Activated CD4-positive, CD25-positive, alpha-beta regulatory T cell treated with anti-CD3 and anti-CD28 coated beads, Interleukin-2, amount 50 U/mL, for 72 hours (primary cell): Measurements from ENCODE around the gene DDHD1.

Source experiments
- DNase-seq: peaks from one replicate; pipeline ENCODE4 v3.0.0; 2021

Gene DDHD1

GRCh38 chr14:53027562-53027961 lies 125.6 kb downstream of the DDHD1 start:
- DNase-seq = no peak

GRCh38 chr14:53027041-53027440 lies 126.1 kb downstream of the DDHD1 start:
- no peak for DNase-seq

GRCh38 chr14:53023325-53023724 lies 129.8 kb downstream of the DDHD1 start:
- DNase-seq = no peak

- DNase-seq = no peak
Observed at GRCh38 chr14:53022593-53022992, 130.5 kb downstream of the DDHD1 start.

- DNase-seq = no peak
Observed at GRCh38 chr14:53020193-53020932, 132.8 kb downstream of the DDHD1 start.

- DNase-seq = no peak
Observed at GRCh38 chr14:53019406-53019805, 133.7 kb downstream of the DDHD1 start.

- DNase-seq = no peak
Observed at GRCh38 chr14:53017837-53018236, 135.3 kb downstream of the DDHD1 start.

- no peak for DNase-seq
Observed at GRCh38 chr14:53016919-53017318, 136.2 kb downstream of the DDHD1 start.

- no peak for DNase-seq
Observed at GRCh38 chr14:53016491-53016890, 136.6 kb downstream of the DDHD1 start.

- DNase-seq = no peak
Observed at GRCh38 chr14:53011053-53011462, 142.1 kb downstream of the DDHD1 start.

- DNase-seq = no peak
Observed at GRCh38 chr14:53010193-53011040, 142.7 kb downstream of the DDHD1 start.

GRCh38 chr14:53006931-53007562 lies 146.1 kb downstream of the DDHD1 start:
- no peak for DNase-seq

- DNase-seq = no peak
Observed at GRCh38 chr14:53004976-53005375, 148.1 kb downstream of the DDHD1 start.

GRCh38 chr14:53003776-53004175 lies 149.3 kb downstream of the DDHD1 start:
- no peak for DNase-seq

- no peak for DNase-seq
Observed at GRCh38 chr14:53002576-53002975, 150.5 kb downstream of the DDHD1 start.

- DNase-seq = no peak
Observed at GRCh38 chr14:53001787-53002378, 151.2 kb downstream of the DDHD1 start.

GRCh38 chr14:52998376-52999015 lies 154.6 kb downstream of the DDHD1 start:
- no peak for DNase-seq

GRCh38 chr14:52996493-52996892 lies 156.6 kb downstream of the DDHD1 start:
- DNase-seq = no peak

GRCh38 chr14:52995998-52996397 lies 157.1 kb downstream of the DDHD1 start:
- no peak for DNase-seq

GRCh38 chr14:52992236-52992870 lies 160.8 kb downstream of the DDHD1 start:
- no peak for DNase-seq

- no peak for DNase-seq
Observed at GRCh38 chr14:52988139-52988538, 165.0 kb downstream of the DDHD1 start.

- no peak for DNase-seq
Observed at GRCh38 chr14:52987514-52987913, 165.6 kb downstream of the DDHD1 start.
